GM19035 (cell line): Measurements from ENCODE around the gene LCLAT1.

Experiments used
- ATAC-seq: cut with Tn5 transposase; IDR thresholded peaks from one replicate; pipeline ENCODE4 v1.9.1; 2021; ENCODE audit not compliant: unreplicated experiment

Gene LCLAT1

DNA sequence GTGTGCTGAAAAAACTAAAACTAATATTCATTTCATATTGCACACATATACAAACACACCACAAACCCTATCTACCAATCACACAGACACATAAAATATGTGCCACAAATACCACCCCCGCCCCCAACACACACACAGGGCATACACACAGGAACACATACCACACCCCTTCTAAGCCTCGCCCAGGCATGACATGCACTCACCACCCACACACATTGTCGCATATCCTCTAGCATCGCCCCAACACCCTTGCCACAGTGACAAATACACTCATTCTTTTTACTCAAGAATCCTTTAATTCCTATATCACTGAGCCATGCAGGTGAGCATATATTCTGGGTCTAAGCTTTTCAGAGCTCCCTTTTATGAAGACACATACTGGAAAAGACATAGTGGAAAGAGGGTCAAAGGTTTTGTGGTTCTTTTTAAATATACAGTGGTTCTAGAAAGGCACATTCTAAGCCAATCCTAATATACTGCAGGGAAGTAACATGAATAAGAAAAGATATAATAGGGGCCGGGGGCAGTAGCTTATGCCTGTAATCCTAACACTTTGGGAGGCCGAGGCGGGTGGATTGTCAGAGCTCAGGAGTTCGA is 24.5 kb upstream of the LCLAT1 start:
- ATAC-seq, result peak; percentile 73

DNA sequence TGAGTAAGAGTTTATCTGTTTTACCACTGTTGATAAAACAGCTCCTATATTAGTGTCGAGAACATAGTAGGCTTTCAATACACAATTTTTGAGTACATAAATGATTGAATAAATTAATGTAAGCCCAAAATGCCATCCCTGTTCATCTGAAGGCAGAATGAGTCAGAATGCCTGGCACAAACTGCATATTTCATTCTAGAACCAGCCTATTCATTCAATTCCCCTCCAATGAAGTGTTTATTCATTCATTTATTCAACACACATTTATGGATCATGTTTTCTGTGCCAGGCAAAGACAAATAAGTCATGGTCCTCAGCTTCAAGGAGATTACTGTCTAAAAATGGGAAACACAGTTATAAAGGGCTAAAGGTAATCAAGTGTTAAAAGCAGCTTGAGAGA is 22.8 kb upstream of the LCLAT1 start:
- ATAC-seq, result no peak

DNA sequence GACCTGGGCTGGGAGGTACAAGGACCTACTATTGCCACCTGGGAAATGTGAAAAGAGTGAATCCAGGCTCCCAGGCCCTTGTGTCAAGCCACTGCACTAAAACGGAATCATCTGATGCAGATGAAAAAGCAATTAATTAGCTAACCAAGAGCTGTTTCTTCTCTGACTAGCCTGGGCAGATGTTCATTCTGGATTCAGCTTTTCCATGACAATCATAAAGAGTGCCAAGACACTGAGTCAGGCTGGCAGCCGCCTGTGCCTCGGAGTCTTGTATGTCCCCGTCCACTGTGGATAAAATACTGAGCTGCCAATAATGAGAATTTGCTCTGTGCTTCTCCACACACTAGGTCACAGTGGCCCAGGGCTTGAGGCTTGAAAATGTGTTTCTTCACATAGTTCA is 21.7 kb upstream of the LCLAT1 start:
- ATAC-seq, result no peak

DNA sequence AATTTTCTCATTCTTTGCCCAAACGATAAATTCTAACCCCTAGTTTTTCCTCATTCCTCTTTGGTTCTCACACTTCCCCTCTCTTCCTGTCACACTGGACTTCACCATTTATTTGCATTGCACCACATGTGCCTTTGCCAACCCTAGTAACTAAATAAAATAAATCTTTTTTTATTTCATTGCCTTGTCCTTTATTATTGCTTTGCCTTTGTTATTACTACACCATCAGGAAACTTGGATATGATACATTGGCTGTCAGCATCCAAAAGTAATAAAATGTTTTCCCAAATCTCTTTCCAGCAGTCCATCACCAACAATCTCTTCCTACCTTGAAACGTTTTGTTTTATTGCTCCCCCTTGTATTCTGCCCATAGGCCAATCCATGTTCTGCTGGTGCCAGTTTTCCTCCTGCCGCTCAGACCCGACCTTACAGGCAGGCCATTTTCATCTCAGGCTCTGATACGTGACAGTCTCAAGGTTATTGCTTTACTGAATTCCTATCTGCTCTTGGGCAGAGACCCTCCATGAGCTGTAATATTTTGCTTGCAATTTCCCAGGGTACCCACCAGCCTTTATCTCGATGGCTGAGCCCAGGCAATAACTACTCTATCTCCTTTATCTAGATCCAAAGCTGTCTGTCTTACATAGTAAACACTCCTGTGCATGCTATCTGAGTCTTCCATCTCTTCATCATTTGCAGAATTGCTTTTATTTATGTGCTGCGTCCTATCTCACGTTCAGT is 19.3 kb upstream of the LCLAT1 start:
- no peak for ATAC-seq

DNA sequence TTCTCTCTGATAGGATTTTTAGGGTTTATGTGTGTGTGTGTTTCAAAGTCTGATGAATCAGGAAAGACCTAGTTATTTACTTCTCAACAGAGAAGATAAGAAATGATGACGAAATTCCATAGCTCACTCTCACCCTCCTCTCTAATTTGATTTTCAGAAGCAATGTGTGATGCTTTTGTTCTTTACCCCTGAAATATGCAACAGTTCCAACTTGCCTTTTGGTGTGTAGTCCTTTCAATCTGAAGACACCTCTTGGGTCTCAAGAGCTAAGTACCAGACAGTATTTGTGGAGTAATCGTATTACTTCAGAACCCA is 18.7 kb upstream of the LCLAT1 start:
- no peak for ATAC-seq

DNA sequence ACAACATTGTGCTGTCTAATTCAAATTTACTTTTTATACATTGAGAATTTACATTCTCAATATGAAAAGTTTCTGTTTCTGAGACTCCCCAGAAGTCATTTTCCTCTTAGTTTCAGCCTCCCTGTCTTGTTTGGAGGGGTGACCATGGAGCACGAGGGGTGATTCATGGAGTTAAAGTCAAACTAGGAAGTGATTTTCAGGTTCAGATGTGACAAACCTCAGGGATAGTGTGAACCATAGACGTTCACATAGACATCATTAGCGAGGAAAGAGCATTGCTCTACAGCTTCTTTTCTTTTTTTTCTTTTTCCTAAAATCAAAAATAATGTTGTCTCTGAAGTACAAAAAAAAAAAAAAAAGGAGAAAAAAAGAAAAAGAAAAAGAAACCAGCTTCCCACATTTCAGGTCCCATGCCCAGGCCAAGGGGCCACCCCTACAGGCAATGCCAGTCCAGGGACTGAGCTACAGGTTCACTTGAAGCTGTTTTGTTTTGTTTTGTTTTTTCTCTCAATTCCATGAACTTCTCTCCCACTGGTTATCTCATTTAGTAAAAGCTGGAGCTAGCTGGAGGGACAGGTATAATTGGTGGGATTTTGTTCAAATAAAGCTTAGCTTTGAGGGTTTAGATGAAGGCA is 18.1 kb upstream of the LCLAT1 start:
- ATAC-seq, result no peak

DNA sequence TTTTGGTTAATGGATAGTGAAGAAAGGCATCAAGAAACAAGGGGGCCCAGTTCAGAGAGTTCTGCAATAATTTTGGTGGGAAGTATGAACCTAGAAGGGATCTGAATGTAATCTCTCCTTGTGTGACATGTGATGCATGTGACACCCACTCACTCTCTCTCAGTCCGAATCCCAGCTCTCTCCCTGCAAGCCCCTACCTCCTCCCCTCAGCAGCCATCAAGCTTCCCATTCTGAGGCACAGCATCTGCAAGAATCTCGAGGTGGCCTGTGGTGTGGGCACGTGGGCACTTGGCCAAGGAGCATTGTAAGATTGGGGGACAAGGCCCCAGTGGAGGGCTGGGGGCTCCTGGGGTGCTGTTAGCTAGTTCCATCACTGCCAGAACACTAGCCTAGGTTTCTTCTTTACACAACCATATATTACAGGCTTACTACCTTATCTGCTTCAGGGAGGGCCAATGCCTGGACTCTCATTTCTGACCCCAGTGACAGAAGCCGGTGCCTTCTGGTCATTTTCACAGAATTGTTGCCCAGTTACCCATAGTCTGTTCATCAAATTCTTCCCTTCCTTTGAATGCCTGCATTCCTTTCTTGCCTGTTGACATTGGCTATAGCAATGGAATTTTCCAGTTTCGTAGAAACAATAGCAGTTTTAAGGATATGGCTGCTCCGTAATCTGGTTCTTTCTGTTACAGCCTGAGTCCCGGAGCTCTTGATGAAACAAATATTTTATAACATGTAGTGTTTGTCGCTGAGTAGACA is 13.3 kb upstream of the LCLAT1 start:
- ATAC-seq, result no peak

DNA sequence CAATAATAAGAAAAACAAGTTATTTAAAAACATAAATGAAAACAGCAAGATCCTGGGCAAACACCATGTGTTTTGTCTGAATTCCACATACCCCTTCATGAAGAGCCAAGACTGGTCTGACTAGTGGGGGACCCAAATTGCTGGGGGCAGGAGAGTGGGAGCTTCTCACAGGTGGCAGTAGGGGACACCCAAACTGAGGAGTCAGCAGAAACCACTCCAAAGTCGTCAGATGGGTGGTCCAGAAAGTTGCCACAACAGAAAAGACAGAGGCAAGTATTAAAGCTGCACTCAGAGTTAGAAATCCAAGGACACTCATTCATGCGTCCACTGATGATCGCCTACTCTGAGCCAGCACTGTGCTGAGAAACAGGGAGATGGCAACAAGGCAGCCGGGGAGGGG is 12.3 kb upstream of the LCLAT1 start:
- ATAC-seq, result no peak

DNA sequence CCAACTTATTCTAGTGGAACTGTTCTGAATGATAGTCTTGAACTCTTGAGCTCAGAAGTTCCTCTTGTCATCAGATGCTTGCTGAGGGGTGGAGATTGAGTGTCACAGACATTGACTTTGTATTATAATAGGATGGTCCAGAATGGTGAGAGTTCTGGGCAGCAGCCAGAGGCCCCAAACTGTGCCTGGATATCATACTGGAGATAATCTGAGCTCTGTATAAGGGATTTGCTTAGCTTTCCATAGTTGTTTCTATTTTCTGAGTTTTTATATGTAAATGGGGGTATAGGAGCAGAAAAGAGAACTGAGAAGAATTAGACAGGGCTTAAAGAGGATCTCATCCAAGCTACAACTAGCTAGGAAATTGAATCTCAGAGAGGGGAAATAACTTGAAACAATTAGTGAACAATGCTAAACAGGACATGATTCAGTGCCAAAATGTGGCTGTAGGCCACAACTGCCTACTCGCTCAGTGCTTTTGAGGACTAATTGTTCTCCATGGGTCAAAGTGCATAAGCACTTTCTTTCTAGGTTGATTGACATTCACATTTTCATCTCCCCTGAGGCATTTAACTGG is 10.1 kb upstream of the LCLAT1 start:
- ATAC-seq, result no peak

DNA sequence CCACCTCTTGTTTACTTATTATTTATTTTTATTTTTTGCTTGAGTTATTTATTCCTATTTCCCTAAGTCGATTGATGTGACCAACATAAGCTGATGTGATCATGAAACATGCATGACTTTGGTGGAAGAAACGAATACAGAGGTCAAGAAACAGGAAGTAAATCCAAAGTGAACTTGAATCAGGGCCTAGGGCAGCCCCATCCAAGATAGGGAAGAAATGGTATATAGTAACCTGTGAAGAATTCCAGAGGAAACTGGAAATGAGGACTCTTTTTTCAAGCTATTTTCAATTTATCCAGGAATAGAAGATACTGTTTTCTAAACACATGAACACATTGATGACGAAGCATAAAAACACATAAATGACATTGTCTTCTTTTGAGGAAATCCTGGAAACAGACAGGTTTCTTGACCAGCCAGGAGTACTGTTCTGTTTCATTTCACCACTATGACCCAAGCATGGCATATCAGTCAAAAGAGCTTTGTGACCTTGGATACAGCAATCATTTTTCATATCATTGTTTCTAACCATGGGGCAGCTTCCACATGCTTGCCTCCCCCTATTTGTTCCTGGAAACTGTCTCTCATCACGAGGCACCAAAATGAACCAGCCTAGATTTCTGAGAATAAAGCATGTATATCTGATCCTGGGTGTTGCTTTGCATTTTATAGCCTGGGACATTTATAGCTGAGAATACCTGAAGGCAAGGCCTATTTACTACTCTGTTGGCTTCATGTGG is 9.1 kb upstream of the LCLAT1 start:
- no peak for ATAC-seq

DNA sequence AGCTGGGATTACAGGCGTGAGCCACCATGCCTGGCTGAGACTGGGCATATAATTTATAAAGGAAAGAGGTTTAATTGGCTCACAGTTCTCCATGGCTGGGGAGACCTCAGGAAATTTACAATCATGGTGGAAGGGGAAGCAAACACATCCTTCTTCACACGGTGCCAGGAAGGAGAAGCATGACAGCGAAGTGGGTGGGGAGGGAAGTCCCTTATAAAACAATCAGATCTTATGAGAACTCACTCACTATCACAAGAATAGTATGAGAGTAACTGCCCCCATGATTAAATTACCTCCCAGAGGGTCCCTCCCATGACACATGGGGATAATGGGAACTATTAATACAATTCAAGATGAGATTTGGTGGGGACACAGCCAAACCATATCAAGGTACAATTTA is 7.8 kb upstream of the LCLAT1 start:
- ATAC-seq, result no peak

DNA sequence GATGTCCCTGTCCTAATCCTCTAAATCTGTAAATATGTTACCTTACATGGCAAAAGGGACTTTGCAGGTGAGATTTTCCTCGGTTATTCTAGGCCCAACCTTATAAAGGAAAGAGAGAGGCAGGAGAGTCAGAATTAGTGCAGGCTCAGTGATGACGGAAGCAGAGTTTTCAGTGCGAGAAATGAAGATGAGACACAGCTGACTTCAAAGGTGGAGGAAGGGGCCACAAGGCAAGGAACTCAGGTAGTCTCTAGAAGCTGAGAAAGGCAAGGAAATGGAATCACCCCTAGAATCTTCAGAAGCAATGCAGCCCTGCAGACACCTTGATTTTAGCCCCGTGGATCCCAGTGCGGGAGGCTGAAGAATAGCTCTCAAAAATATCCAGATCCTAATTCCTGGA is 7.2 kb upstream of the LCLAT1 start:
- no peak for ATAC-seq

DNA sequence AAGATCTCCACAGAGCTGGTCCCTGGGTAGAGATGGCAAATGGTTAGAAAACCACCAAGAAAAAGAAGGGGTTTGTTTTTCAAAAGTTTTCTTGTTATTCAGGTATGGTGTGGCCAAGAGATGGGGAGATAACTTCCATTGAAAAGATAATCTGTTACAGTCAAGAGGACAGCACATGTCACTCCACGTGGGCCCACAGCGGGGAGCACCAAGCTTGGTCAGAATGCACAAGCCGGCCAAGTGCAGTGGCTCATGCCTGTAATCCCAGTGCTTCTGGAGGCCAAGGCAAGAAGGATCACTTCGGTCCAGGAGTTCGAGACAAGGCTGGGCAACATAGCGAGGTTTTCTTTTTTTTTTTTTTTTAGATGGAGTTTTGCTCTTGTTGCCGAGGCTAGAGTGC is 6.0 kb upstream of the LCLAT1 start:
- no peak for ATAC-seq

DNA sequence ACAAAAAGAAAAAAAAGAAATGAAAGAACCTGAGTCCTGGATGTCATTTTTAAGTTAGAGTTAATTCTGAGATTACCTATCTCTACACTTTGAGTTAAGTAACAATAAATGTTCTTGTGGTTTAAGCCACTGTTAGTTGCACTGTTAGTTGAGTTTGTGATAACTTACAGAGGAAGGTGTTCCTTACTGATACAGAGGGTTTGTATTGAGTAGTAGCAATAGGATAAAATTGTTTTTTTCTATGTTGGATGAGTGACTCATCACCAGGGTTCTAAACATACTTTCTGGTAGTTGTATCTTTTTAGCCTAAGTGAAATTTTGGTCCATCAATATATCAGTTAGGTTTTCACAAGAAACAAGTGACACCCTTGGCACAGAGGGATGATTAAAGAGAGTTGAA is 4.0 kb upstream of the LCLAT1 start:
- ATAC-seq, result no peak

DNA sequence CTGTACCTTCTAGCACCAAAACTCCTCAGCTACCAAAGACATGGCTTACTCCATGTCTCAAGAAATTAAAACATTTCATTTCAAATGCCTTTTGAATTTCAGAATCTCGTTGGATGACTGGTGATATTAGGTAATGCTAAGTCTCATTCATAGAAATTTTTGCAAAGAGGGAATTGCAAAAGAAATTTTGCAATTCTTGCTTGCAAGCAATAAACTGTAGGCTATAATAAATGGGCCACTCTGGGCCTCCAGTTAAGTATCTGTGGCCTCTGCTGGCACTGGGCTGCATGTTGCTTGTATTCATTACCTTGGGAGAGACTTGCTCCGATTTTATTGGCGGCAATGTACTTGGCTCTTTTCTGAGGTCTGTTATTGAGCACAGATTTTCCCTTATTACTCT is 2.8 kb upstream of the LCLAT1 start:
- no peak for ATAC-seq

DNA sequence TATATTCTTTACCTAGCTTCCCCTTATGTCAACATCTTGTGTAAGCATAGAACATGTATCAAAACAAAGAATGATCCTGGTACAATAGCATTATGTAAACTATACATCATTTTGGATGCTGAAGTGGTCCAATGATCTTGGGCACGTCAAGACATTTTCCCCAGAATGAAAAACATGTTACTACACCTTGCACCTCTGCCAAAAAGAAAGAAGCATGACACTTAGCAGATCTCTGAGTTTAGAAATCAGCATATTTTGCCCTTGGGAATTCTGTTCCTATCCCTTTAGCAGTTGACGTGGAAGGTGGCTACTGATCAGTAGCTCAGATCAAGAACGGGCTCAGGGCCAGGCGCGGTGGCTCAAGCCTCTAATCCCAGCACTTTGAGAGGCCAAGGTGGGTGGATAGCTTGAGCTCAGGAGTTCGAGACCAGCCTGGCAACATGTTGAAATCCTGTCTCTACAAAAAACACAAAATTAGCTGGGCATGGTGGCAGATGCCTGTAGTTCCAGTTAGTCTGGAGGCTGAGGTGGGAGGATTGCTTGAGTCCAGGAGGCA is 1.7 kb upstream of the LCLAT1 start:
- no peak for ATAC-seq

DNA sequence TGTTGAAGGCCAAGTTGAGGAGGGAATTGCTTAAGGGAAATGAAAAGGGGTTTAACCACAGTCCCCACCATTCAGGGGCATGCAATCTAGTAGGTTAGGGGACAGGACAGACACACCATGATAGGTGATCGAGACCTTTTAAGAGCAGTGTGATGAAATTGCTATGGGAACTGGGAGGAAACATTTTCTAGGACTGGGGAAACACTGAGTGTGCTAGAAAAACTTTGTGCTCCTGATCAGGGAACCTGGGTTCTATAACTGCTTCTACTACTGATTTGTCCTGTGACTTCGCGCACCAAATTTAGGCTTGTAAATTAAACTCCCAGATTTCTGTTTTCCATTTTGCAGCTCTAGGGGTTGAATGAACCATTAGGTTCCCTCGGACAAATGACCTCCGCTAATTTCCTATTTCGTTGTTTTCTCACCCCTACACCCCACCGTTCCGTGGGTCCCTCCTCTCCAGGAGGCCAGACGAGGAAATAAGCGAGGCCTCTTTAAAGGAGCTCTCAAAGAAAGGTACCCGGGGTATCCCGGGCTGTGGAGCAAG is 371 bp upstream of the LCLAT1 start:
- ATAC-seq, result no peak

DNA sequence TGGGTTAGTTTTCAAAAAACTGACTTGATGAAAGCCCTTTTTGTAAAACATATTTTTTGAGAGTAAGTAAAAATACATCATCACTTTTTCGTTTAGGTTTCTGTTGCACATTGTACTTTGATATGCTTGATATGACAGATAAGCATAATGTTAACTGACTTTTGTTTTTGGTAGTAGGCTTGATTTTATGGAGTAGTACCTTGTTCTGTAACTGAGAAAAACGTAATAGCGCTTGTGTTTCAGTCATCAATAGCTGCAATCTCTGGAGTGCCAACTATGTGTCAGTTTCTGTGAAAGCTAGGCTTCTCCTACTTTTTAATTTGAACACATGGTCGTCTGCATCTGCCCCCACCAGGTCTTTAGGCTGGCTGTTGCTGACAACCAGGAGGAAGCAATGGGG is 1.3 kb downstream of the LCLAT1 start:
- no peak for ATAC-seq

DNA sequence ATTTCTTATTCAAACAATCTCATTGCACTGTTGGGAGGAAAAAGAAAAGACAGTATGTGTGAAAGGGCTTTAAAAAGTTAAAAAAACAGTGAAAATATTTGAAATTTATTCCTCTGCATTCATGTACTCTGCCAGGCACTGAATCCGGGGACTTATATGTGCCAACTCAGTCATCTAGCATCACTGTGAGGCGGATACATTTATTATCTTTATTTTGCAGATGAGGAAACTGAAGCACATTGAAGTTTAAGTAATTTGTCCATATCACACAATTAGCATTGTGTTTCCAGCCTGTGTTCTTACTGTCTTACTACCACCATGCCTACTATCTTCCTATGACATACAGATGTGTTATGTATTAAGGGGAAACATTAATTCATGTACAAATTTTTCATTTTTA is 1.8 kb downstream of the LCLAT1 start:
- no peak for ATAC-seq

DNA sequence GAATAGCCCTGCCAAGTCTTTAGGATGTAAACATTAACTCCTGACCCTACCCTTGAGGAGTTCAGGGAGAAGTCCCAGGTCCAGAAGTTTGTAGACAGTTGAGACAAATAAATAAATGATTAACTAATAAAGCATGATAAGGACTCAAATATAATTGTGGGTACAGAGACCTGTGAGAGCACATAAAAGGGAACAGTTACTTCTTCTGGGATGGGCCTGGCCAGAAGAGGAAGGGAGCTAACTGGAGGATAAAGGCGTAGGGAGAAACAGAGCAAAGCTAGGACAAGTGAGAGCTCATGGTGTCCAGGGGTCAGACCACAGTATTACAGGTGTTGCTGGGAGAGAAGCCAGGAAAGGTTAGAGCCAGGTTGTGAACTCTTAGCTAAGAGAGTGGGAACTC is 3.0 kb downstream of the LCLAT1 start:
- no peak for ATAC-seq
